Activated CD8-positive, alpha-beta memory T cell treated with anti-CD3 and anti-CD28 coated beads for 48 hours (primary cell): Measurements from ENCODE around the gene NKD2.

Source experiments
- DNase-seq, 3 experiments: peaks; one replicate each; pipeline ENCODE4 v3.0.0-alpha.2; 2020; ENCODE audit warnings: low read depth in 2 of 3, low spot score in 2 of 3

The NKD2 gene

GRCh38 chr5:1028481-1029281 lies 20.1 kb downstream of the NKD2 start:
- no peak for DNase-seq

GRCh38 chr5:1029282-1029944 lies 20.8 kb downstream of the NKD2 start:
- DNase-seq: no peak

GRCh38 chr5:1029945-1030625 lies 21.5 kb downstream of the NKD2 start:
- no peak for DNase-seq

- no peak for DNase-seq
These were observed 22.2 kb downstream of the NKD2 start for GRCh38 chr5:1030801-1031271.

- DNase-seq: no peak
These were observed 22.8 kb downstream of the NKD2 start for GRCh38 chr5:1031306-1031959.

- no peak for DNase-seq
These were observed 23.4 kb downstream of the NKD2 start for GRCh38 chr5:1032011-1032410.

GRCh38 chr5:1032551-1033027 lies 24.0 kb downstream of the NKD2 start:
- DNase-seq: no peak

GRCh38 chr5:1033178-1033577 lies 24.6 kb downstream of the NKD2 start:
- DNase-seq: no peak

GRCh38 chr5:1033606-1034420 lies 25.2 kb downstream of the NKD2 start:
- no peak for DNase-seq

GRCh38 chr5:1034421-1034905 lies 25.9 kb downstream of the NKD2 start:
- no peak for DNase-seq

GRCh38 chr5:1034986-1035385 lies 26.4 kb downstream of the NKD2 start:
- no peak for DNase-seq

- no peak for DNase-seq
These were observed 27.1 kb downstream of the NKD2 start for GRCh38 chr5:1035421-1036405.

GRCh38 chr5:1036504-1037122 lies 28.0 kb downstream of the NKD2 start:
- DNase-seq: no peak

GRCh38 chr5:1037123-1037670 lies 28.6 kb downstream of the NKD2 start:
- no peak for DNase-seq

- no peak for DNase-seq
These were observed 29.2 kb downstream of the NKD2 start for GRCh38 chr5:1037671-1038416.

GRCh38 chr5:1038417-1039209 lies 30.0 kb downstream of the NKD2 start:
- DNase-seq: no peak

- no peak for DNase-seq
These were observed 30.6 kb downstream of the NKD2 start for GRCh38 chr5:1039210-1039548.
